ENCODE data around the gene PCSK9.

DNA sequence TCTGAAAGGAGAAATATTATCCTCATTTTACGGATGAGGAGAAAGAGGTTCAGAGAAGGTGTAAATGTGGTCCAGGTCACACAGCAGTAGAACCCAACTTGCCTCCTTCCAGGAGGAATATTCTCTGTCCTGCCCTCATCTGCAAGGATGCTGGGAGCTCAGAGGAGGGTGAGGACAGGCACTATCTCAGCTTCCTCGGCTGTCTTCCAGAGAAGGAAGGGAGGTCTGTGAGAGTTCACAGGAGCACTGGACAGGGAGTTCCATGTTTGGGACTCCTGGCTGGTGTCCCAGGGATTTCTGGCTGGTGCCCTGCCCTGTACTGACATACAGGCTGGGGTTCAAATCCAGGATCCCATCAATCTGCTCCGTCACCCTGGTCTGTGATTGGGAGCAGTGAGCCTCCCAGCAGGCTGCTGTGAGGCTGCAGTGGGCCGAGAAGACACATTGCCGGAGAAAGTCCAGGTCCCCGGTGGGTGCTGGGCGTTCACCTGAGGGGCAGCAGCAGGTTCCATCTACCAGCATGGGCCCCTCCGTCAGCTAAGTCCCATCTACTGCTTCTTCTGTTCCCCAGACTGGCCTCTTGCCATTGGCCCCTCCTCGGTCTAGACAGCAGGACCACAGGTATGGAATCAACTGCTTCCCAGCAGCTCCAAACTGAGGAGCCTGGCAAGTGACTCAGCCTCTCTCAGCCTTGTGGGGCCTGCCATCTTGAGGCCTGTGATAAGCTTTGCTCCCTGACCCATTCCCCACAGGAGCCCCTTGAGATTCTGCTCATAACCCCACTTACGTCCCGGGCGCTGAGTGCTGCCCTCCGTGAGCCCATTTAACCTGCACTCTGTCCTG is 49.2 kb upstream of the PCSK9 start:
- TF ChIP-seq CTCF (conservative IDR thresholded peaks at IDR 0.05 in 1 of 2, IDR thresholded peaks at IDR 0.05 in 1 of 2; ENCODE audit: extremely low read depth in 1 of 2, insufficient read depth in 1 of 2, low read depth in 1 of 2, low read length in 2 of 2), result no peak
- no peak for TF ChIP-seq EZH2 (IDR thresholded peaks at IDR 0.05; ENCODE audit: borderline replicate concordance, low read length)
